Upper lobe of right lung (tissue), 1 donor: ENCODE data around the gene DOCK10. TPM values are rescaled to one million over a fixed set of nuclear protein-coding genes. Genes with fewer than 3 reads are reported as not detected.
A peak's percentile ranks its signal among the peaks of the same experiment; 100 is the strongest.

Experiments
- ATAC-seq: fragments of 200-7000 bp; cut with Tn5 transposase; one replicate; pipeline ENCODE4 v1.9.1; 2020; ENCODE audit warnings: mild to moderate bottlenecking, moderate library complexity
- DNase-seq: peaks from one replicate; pipeline ENCODE4 v3.0.0-alpha.2; 2020
- H3K27ac ChIP-seq: fragments of 200-600 bp; one replicate; pipeline ENCODE4 v1.8.0; 2022
- H3K27me3 ChIP-seq: fragments of 200-600 bp; one replicate; pipeline ENCODE4 v1.8.0; 2022; ENCODE audit warnings: mild to moderate bottlenecking
- H3K36me3 ChIP-seq: fragments of 200-600 bp; one replicate; pipeline ENCODE4 v1.8.0; 2022
- H3K4me1 ChIP-seq: fragments of 200-600 bp; one replicate; pipeline ENCODE4 v1.8.0; 2022
- H3K4me3 ChIP-seq: fragments of 200-600 bp; one replicate; pipeline ENCODE4 v1.8.0; 2022; ENCODE audit warnings: mild to moderate bottlenecking
- H3K9me3 ChIP-seq: fragments of 200-600 bp; one replicate; pipeline ENCODE4 v1.8.0; 2022
- CTCF ChIP-seq: fragments of 200-600 bp; IDR thresholded peaks from one replicate; pipeline ENCODE4 v1.8.0; 2022; ENCODE audit warnings: antibody characterized with exemption
- intact Hi-C: fragments of 100-400 bp; cut with DNase I; formaldehyde crosslinking; loops from one replicate; pipeline ENCODE4 v1.11.0; 2022
- total RNA-seq: library from RNA; stranded (reverse); fragmentation: NEBNext Ultra II Directional; extraction: Animal tissue kit (Norgen Biotek cat#: 25700); gene quantifications from one replicate; pipeline ENCODE4 v1.2.1, GENCODE V29; 2021
- donor health status: DM: no; HTN: yes; CAD: no; lungs with severe emphysema.

DOCK10 gene
- total RNA-seq, 1 donor from 2014 or later: 35.8 TPM

DNA sequence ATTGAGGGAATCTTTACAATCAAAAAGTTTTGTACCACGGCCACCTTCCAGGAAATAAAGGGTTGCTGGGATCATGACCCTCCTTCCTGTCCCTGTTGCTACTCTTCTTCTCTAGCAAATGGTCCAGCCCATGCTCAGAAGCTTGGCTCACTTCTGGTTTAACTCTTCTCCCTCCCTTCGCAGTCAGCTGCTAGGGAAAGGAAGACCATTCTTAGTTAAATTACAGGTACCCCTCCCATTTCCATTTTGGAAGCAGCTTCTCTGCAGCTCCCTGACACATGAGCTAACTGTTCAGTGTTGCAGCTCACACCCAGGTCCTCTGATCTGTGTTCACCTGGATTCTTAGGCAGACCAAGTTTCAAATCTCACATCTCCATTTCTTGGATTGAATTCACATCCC, 100.3 kb downstream of the DOCK10 start:
- Histone ChIP-seq H3K9me3 (no peaks in the 10 kb centered on the region), H3K4me1 (peaks cover 7% of the 10 kb centered on the region), H3K27ac (no peak overlapping the region), H3K4me3 (no peak overlapping the region), H3K27me3 (no peaks in the 10 kb centered on the region), H3K36me3 (no peaks in the 10 kb centered on the region)
- ATAC-seq (no peak), DNase-seq (no peak)
- no peak for TF ChIP-seq CTCF
- intact Hi-C loops: no loop called here

DNA sequence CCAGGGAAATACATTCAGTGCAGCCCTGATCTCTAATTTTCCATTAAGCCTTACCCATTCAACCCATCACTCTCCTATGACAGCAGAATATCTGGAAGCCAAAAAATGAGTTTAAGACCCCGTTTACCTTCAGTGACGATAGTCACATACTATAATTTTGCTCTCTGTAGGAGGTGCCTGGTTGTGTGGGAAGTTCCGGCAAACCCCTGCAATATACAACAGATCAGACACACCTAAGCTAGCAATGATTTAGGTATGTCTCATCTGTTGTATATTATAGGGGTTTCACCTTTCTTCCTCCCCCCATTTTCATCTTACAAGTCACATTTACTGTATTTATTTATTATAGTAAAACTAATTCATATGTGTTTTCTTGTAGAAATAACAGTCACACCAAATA, 101.7 kb downstream of the DOCK10 start:
- Histone ChIP-seq H3K9me3 (no peaks in the 10 kb centered on the region), H3K27me3 (no peaks in the 10 kb centered on the region), H3K36me3 (no peaks in the 10 kb centered on the region), H3K4me1 (peaks cover 7% of the 10 kb centered on the region), H3K4me3 (no peak overlapping the region), H3K27ac (no peak overlapping the region)
- intact Hi-C loops: no loop called here
- TF ChIP-seq CTCF: no peak
- ATAC-seq (no peak), DNase-seq (no peak)

DNA sequence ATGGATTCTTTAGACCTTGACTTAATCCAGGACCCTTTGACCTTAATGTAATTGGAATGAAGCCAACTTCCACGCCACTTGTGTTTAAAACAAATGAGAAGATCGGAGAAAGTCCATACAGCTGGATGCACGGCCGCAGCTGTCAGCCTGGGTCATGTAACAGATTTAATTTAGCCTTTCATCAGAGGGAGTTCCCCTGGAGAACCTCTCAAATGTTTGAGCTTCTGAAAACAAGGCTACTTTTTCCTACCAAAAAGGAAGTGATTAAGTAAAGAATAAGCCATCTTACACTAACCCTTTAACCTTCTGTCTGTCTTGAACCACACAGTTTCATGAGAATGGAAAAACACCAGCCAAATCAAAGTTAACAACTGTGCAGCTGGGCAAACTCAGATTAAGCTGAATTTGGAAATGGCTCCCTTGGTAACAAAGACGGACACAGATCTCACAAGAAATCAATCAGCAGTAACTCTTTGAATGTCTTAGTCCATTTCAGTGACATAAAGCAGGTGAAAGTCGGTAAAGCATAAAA, 103.6 kb downstream of the DOCK10 start:
- TF ChIP-seq CTCF: no peak
- intact Hi-C loops: no loop called here
- Histone ChIP-seq H3K4me3 (no peak overlapping the region), H3K36me3 (no peaks in the 10 kb centered on the region), H3K9me3 (no peaks in the 10 kb centered on the region), H3K4me1 (peaks cover 7% of the 10 kb centered on the region), H3K27ac (no peak overlapping the region), H3K27me3 (no peaks in the 10 kb centered on the region)
- no peak for ATAC-seq
- no peak for DNase-seq

GRCh38 chr2:224937887-224938286, 104.4 kb downstream of the DOCK10 start:
- intact Hi-C loops: no loop called here
- ATAC-seq (peak; percentile 57), DNase-seq (no peak)
- Histone ChIP-seq H3K4me3 (no peak overlapping the region), H3K27ac (no peak overlapping the region), H3K27me3 (no peaks in the 10 kb centered on the region), H3K4me1 (peaks cover 7% of the 10 kb centered on the region), H3K36me3 (no peaks in the 10 kb centered on the region), H3K9me3 (no peaks in the 10 kb centered on the region)
- no peak for TF ChIP-seq CTCF

GRCh38 chr2:224934526-224935188, 107.6 kb downstream of the DOCK10 start:
- Histone ChIP-seq H3K27ac (no peak overlapping the region), H3K4me3 (no peak overlapping the region), H3K4me1 (peaks cover 16% of the 10 kb centered on the region), H3K27me3 (no peaks in the 10 kb centered on the region), H3K9me3 (no peaks in the 10 kb centered on the region), H3K36me3 (no peaks in the 10 kb centered on the region)
- no peak for TF ChIP-seq CTCF
- intact Hi-C loops: no loop called here
- no peak for DNase-seq
- no peak for ATAC-seq
